Left ventricle myocardium inferior (tissue), 1 donor: ENCODE data around the gene SLC7A8. TPM values are rescaled to one million over a fixed set of nuclear protein-coding genes. Genes with fewer than 3 reads are reported as not detected.

Source experiments
- DNase-seq: peaks from one replicate; pipeline ENCODE4 v3.0.0-alpha.2; 2020
- H3K27ac ChIP-seq: fragments of 200-600 bp; replicated peaks from 2 replicates; pipeline ENCODE4 v1.8.0; 2021
- H3K27me3 ChIP-seq: fragments of 200-600 bp; 2 replicates; pipeline ENCODE4 v1.8.0; 2021; ENCODE audit warnings: low read depth
- H3K36me3 ChIP-seq: fragments of 200-600 bp; 2 replicates; pipeline ENCODE4 v1.8.0; 2021
- H3K4me1 ChIP-seq: fragments of 200-600 bp; 2 replicates; pipeline ENCODE4 v1.8.0; 2021
- H3K4me3 ChIP-seq: fragments of 200-600 bp; 2 replicates; pipeline ENCODE4 v1.8.0; 2021; ENCODE audit warnings: mild to moderate bottlenecking, moderate library complexity
- H3K9me3 ChIP-seq: fragments of 200-600 bp; replicated peaks from 2 replicates; pipeline ENCODE4 v1.8.0; 2021
- intact Hi-C: fragments of 100-400 bp; cut with micrococcal nuclease; formaldehyde crosslinking; loops from one replicate; pipeline ENCODE4 v1.11.0; 2022
- total RNA-seq: library from RNA; stranded (reverse); fragmentation: NEBNext Ultra II Directional; extraction: Animal tissue kit (Norgen Biotek cat#: 25700); gene quantifications from one replicate; pipeline ENCODE4 v1.2.1, GENCODE V29; 2021
- TF ChIP-seq, protein P1 (sequence below): fragments of 200-600 bp; IDR thresholded peaks from 2 replicates; pipeline ENCODE4 v1.8.0; 2021; ENCODE audit warnings: antibody characterized with exemption, mild to moderate bottlenecking, borderline replicate concordance
- donor health status: DM: no; HTN: yes; CAD: no; lungs with severe emphysema.

The SLC7A8 gene
- total RNA-seq, 1 donor from 2014 or later = 10.6 TPM

- peak within 1 kb of the TSS; percentile 90 for H3K4me3 ChIP-seq
- TF ChIP-seq, protein P1, sequence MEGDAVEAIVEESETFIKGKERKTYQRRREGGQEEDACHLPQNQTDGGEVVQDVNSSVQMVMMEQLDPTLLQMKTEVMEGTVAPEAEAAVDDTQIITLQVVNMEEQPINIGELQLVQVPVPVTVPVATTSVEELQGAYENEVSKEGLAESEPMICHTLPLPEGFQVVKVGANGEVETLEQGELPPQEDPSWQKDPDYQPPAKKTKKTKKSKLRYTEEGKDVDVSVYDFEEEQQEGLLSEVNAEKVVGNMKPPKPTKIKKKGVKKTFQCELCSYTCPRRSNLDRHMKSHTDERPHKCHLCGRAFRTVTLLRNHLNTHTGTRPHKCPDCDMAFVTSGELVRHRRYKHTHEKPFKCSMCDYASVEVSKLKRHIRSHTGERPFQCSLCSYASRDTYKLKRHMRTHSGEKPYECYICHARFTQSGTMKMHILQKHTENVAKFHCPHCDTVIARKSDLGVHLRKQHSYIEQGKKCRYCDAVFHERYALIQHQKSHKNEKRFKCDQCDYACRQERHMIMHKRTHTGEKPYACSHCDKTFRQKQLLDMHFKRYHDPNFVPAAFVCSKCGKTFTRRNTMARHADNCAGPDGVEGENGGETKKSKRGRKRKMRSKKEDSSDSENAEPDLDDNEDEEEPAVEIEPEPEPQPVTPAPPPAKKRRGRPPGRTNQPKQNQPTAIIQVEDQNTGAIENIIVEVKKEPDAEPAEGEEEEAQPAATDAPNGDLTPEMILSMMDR = no peak
- DNase-seq = peak; percentile 100
- H3K27me3 ChIP-seq = no peaks in the 10 kb centered on the region
- H3K9me3 ChIP-seq = no peaks in the 10 kb centered on the region
- H3K4me1 ChIP-seq = peaks cover 79% of the 10 kb centered on the region
- intact Hi-C loops = no loop called here
- peak within 1 kb of the TSS; percentile 97 for H3K27ac ChIP-seq
- H3K36me3 ChIP-seq = peaks cover 43% of the 10 kb centered on the region
Observed at GRCh38 chr14:23095196-23096108, 88.0 kb downstream of the SLC7A8 start, which contains the start of gene C14orf119. TSS of gene C14orf119 (plus strand) at chr14:23095505. CDS start at chr14:23097659, 2,154 bp downstream.

DNA sequence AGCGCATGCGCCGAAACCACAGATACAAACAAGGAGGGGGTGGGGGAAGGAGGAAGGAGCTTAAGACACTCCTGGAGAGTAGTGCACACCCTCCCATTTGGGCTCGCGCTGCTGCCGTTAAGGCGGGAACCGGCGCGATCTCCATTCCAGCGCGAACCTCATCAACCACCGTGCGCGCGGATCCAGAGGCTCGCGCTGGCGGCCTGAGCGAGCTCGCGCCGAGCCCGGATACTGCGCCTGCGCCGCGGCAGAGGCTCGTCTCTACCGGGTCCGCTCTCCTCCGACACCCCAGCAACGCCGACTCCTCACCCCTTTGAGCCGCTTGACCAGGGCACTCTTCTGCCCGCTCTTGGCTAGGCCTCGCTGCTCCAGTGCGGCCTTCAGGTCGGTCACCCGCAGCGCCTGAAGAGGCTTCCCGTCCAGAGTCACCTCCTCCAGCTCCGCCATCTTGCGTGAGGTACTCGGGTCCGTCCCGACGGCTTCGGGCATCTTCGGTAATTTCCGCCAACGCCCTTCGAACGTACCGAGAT lies 88.7 kb downstream of the SLC7A8 start, which contains the start of gene ACIN1:
TSS of gene ACIN1 (minus strand) at position 471 of the 530 bp plus-strand sequence. CDS start at position 447, 24 bp downstream.
- TF ChIP-seq, protein P1 = no peak
- intact Hi-C loops = no loop called here
- DNase-seq = no peak

DNA sequence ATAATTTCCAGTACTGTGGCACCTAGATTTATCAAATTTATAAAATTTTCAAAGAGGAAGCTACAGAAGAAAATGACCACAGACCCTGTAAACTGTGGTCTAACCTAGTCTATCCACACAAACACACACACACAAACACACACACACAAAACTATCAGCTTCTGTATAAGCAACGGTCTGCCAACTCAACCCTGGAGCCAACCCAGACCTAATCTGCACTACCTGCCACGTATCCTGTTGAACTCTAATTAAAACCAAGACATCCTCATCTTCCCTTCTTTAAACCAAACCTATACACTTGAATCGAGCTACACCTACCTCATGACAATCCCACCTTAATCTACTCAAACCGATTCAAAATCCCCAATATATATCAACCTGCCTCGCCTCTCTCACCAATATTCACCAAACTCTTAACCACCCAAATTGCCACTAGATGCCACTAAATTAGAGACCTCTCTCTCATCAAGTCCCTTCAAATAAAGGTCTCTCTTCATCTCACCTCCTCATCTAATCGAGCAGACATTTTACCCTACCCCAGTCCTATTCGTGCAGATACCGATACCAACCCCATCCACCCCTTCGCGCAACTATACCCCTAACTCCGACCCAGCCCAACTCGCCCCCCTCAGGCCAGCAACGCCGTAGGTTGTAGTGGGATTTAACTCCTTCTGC lies 89.3 kb downstream of the SLC7A8 start:
- H3K27me3 ChIP-seq = no peaks in the 10 kb centered on the region
- no peak for DNase-seq
- H3K9me3 ChIP-seq = no peaks in the 10 kb centered on the region
- peak overlapping the region; percentile 97 for H3K27ac ChIP-seq
- peak overlapping the region; percentile 90 for H3K4me3 ChIP-seq
- peaks cover 56% of the 10 kb centered on the region for H3K36me3 ChIP-seq
- peaks cover 79% of the 10 kb centered on the region for H3K4me1 ChIP-seq
- TF ChIP-seq, protein P1 = peak; percentile 25
- intact Hi-C loops = no loop called here

More for the DNA sequence above, 88.7 kb downstream of the SLC7A8 start, which contains the start of gene ACIN1:
- H3K4me1 ChIP-seq = peaks cover 83% of the 10 kb centered on the region
- H3K9me3 ChIP-seq = no peaks in the 10 kb centered on the region
- peak within 1 kb of the TSS; percentile 97 for H3K27ac ChIP-seq
- H3K36me3 ChIP-seq = peaks cover 50% of the 10 kb centered on the region
- peak within 1 kb of the TSS; percentile 90 for H3K4me3 ChIP-seq
- H3K27me3 ChIP-seq = no peaks in the 10 kb centered on the region

DNA sequence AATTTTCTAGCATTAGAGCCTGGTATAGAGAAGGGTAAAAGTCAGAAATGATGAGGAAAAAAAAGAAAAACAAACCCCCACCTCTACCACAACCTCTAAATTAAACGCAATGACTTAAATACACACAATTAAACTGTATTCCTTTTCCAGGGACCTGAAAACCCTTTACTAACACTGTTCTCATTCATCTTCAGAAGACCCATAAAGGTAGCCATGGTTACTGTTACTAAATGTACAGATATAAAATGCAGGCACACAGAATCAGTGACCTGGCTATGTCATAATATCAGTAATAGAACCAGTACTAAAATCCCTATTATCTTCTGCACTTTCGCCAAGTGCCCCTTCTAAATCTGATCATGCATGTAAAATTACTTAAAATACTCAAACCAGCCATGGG lies 89.9 kb downstream of the SLC7A8 start:
- peaks cover 59% of the 10 kb centered on the region for H3K36me3 ChIP-seq
- H3K27ac ChIP-seq = no peak overlapping the region
- peaks cover 73% of the 10 kb centered on the region for H3K4me1 ChIP-seq
- H3K9me3 ChIP-seq = no peaks in the 10 kb centered on the region
- peak overlapping the region; percentile 90 for H3K4me3 ChIP-seq
- intact Hi-C loops = no loop called here
- no peaks in the 10 kb centered on the region for H3K27me3 ChIP-seq
- TF ChIP-seq, protein P1 = no peak
- DNase-seq = no peak

DNA sequence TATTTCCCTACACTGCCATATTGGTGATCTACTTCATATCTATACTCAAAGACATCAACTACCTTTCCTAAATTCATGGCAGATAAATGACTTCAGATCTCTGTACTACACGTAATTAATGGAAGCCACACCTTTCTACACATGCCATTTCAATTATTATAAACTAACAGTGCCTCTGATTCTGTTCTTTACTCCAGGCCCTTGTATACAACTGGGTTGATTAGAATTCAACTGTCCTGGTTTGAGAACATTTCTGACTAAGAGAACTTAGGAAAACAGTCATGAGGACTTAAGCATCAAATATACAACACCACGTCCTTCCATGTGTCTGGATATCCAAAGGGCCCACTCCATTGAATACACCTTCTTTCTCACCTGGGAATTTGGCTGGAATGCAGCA lies 90.4 kb downstream of the SLC7A8 start:
- Histone ChIP-seq H3K9me3 (no peaks in the 10 kb centered on the region), H3K4me3 (peak overlapping the region; percentile 90), H3K27me3 (no peaks in the 10 kb centered on the region), H3K27ac (no peak overlapping the region), H3K4me1 (peaks cover 73% of the 10 kb centered on the region), H3K36me3 (peaks cover 59% of the 10 kb centered on the region)
- DNase-seq = no peak
- intact Hi-C loops = no loop called here
- TF ChIP-seq, protein P1 = no peak
